Ureter (tissue), 1 donor: ENCODE measurements around the gene GNA14. TPM values are rescaled to one million over a fixed set of nuclear protein-coding genes. Genes with fewer than 3 reads are reported as not detected.
"Not testable (repeated sequence)": the region's sequence is repeated elsewhere in the genome, so short reads cannot be mapped to it uniquely, and the experiment has no call there.

Experiments used
- DNase-seq: peaks from one replicate; pipeline ENCODE4 v3.0.0-alpha.2; 2020; ENCODE audit warnings: low spot score
- total RNA-seq: library from RNA; stranded (reverse); gene quantifications from one replicate; pipeline ENCODE4 v1.2.4, GENCODE V29; 2023
- donor health status: DM: yes; HTN: yes; CAD: no.

GNA14 gene
- 12.4 TPM for total RNA-seq

DNA sequence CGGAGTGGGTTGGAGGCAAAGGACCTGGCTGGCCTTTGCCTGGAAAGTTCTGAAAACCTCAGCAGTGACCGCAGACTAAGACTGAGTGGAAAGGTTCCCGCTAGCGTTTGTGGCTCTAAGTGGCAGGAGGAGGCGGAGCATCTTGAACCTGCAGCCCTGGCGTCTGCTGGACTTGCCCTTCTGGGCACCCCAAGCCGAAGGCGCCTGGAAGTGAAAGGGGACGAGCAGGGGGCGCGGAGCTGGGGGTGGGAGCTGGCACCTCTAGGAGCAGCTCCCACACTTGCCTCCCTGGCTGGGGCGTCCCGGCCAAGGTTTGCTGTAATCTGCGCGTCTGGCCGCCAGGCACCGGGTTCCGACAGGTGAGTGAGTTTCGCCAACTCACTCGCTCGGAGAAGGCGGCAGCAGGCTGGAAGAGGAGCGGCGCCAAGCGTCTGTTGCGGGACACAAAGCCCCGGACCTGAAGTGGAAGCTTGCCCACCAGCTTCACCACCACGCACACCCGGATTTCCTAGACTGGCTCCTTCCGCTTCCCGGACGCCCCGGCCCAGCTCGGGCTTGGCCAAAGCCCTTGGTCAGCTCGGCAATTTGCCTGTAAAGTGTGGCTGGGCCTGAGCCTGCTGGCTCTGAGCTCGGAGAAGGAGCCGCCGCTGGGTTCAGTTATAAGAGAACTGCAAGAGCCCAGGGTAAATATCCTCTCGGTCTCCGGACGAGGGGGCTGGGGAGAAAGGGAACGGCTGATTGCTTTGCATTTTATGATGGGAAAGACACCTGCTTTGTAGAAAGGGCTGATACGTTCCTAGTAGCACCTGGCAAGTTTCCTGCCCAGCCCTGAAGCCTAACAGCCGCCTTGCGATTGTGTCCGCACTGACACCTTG, at the start of gene GNA14:
Gene GNA14 (minus strand): TSS at position 89 of the 875 bp plus-strand sequence. CDS start 529 bp downstream, outside the sequence.
- peak; percentile 64 for DNase-seq

GRCh38 chr9:77697238-77697984, 49.3 kb upstream of the GNA14 start:
- DNase-seq = no peak

DNA sequence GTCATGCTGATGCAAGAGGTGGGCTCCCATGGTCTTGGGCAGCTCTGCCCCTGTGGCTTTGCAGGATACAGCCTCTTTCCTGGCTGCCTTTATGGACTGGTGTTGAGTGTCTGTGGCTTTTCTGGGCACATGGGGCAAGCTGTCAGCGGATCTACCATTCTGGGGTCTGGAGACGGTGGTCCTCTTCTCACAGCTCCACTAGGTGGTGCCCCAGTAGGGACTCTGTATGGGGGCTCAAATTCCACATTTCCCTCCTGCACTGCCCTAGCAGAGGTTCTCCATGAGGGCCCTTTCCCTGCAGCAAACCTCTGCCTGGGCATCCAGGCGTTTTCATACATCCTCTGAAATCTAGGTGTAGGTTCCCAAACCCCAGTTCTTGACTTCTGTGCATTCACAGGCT, 42.6 kb upstream of the GNA14 start:
- not testable (repeated sequence) for DNase-seq

- not testable (repeated sequence) for DNase-seq
Measured at GRCh38 chr9:77690119-77690518, 42.0 kb upstream of the GNA14 start.

GRCh38 chr9:77687737-77688136, 39.6 kb upstream of the GNA14 start:
- not testable (repeated sequence) for DNase-seq

DNA sequence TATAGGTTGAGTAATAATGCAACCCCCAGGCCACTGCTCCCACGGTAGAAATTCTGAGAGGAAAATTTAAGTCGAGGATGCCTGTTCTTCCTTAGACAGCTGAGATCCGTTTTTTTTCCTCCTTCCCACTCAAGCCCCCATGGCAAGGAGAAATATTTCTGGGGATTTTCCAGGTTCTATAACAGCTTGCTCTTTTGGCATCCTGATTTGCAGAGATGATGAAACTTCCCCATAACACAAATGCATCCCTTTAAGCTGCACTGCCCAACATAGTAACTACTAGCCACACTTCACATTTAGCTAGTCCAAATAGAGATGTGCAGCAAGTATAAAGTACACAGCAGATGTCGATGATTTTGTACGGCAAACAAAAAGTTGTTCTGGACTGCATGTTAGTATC, 32.5 kb upstream of the GNA14 start:
- DNase-seq = no peak

- DNase-seq = no peak
Measured at GRCh38 chr9:77679661-77680368, 31.7 kb upstream of the GNA14 start.

- DNase-seq = no peak
Measured at GRCh38 chr9:77679088-77679487, 31.0 kb upstream of the GNA14 start.

- no peak for DNase-seq
Measured at GRCh38 chr9:77677957-77678535, 29.9 kb upstream of the GNA14 start.

- DNase-seq = no peak
Measured at GRCh38 chr9:77677397-77677796, 29.3 kb upstream of the GNA14 start.

DNA sequence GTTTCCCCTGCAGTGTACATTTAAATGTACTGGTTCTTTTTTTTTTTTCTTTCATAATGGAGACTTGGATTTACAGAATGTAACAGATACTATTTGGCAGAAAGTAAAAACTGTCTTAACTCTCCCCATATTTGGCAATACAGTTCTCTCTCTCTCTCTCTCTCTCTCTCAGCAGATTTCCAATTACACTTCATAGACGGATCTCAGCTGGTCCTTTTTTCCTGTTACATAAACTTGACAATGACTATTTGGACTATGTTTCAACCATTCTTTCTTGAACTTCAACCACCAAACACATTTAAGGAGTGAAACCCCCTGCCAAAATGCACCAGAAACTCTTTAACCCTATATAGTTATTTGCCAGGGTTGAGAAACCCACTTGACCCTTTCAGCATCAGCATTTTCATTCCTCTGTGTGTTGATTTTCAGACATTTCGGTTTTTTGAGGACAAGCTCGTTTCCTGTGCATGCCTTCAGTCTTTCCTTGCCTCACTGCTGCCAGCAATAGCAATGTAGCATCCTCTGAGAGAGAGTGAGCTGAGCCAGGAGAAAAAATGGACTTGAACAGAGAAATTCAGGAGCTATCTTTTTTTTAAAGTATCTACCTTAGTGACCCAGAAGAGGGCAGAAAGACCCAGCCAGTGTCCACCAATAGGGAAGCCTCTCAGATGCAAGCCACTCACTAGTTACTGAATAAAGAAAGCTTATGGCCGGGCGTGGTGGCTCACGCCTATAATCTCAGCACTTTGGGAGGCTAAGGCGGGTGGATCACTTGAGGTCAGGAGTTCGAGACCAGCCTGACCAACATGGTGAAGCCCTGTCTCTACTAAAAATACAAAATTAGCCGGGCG, 26.0 kb upstream of the GNA14 start:
- DNase-seq = no peak

GRCh38 chr9:77672183-77672582, 24.1 kb upstream of the GNA14 start:
- DNase-seq = no peak

- no peak for DNase-seq
Measured at GRCh38 chr9:77667151-77667550, 19.0 kb upstream of the GNA14 start.

DNA sequence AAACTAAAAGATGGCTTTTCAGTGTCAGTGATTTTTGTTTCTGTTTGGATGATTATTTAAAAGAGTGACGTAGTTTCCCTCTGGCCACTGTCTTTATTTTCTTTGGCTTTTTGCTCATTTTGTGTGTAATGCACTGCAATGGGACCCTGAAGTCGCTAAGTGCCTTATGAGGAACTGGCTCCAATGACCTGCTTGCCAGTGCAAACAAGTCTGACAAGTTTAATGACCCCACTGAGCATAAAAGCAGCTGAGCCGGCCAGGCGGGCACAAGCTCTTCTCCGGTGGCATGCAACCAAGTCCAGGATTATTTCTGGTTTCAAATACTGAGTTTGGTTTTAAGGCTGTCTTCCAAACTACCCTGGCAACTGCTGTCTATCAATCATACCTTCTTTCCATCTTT, 15.6 kb upstream of the GNA14 start:
- DNase-seq = peak; percentile 82

GRCh38 chr9:77661566-77662085, 13.5 kb upstream of the GNA14 start:
- no peak for DNase-seq

GRCh38 chr9:77659926-77660325, 11.8 kb upstream of the GNA14 start:
- no peak for DNase-seq

GRCh38 chr9:77651203-77651602, 3.1 kb upstream of the GNA14 start:
- no peak for DNase-seq

GRCh38 chr9:77649109-77649812, 1.1 kb upstream of the GNA14 start:
- DNase-seq = no peak

DNA sequence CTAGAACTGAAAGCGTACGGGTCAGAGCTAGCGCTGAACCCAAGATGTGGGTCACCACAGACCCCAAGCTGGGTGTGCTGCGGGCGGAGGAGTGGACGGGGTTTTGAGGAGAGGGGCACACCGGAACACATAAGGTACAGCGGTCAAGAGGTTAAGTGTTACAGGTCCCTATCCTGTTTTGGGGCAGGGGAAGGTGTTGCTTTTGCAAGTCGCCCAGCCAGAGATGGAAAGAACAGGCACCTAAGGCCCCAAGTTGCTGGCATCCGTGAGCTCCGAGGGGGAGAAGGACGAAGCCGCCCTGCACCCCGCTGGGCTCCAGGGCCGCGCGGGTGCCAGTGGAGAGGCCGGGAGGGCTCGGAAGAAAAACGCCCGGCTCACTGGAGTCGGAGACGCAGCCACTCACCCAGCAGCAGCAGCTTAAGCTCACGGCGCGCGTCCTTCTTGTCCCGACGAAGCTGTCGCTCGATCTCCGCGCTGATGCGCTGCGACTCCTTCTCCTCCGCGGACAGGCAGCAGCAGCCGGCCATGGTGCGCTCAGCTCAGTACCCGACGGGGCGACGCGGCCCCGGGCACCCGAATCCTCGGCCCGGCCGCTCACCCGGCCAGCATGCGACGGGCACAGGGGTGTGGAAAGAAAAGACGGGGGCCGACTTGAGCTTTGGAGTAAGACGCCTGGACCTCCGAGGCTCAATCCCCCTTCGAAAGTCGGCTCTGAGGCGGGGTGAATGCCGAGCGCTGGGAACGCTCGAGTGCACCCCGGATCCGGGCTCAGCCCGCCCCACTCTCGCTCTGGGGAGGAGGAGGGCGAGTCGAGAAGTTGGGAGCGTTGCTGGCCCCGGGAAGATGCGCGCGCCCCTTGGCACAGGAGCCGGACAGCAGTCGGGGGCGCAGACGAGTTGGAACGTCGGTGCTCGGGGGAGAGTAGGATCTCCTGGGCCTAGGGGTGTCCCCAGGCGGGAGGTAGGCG, 572 bp downstream of the GNA14 start:
- DNase-seq = no peak
